HG03039 (cell line): Measurements from ENCODE around the gene GRIN2A.

Source experiments
- ATAC-seq: cut with Tn5 transposase; IDR thresholded peaks from one replicate; pipeline ENCODE4 v1.9.1; 2021; ENCODE audit warnings: mild to moderate bottlenecking, moderate library complexity; ENCODE audit not compliant: unreplicated experiment

The GRIN2A gene

DNA sequence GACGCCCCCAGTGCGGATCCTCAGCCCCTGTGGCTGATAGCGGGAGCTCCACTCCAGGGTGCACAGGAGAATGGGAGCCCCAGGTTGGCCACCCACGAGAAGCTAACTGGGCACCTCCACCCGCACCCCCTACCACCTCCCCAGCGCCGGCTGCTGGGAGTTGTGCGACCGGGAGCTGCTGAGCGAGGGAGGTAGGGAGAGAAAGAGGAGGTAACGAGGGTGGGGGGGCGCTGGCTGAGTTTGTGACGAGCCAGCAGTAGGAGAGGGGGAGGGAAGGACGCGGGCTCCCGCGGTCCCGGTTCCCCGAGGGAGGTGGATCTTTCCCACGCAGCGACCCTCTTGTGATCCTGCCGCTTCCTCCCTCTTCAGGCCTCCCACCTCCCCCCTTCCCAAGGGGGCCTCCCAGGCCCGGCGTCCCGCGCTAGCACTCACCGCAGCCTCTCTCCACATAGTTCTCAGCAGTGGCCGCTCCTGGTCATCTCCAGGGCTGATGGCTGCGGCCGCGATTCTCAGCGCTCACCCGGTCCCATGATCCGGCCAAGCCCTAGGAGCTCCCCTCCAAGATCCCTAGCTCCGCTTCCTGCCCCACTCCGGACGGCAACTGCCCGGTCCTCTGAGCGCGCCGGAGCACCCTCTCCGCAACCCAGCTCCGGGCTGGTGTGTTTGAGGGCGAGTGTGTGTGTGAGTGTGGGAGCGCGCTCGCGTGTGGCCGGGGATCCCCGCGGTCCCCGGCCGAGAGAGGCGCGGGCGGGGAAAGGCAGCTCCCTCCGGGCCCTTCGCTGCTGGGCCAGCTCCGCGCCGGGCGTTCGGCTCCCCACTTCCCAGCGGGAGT, at the start of gene GRIN2A:
TSS of gene GRIN2A (minus strand) at position 207 of the 832 bp plus-strand sequence. CDS start 2,017 bp downstream, outside the sequence.
- ATAC-seq, result no peak

- ATAC-seq, result no peak
Measured at GRCh38 chr16:10231563-10231962, 49.3 kb upstream of the GRIN2A start.

GRCh38 chr16:10228779-10229178, 46.6 kb upstream of the GRIN2A start:
- ATAC-seq, result no peak

- ATAC-seq, result no peak
Measured at GRCh38 chr16:10226987-10227306, 44.7 kb upstream of the GRIN2A start.

- no peak for ATAC-seq
Measured at GRCh38 chr16:10226141-10226986, 44.1 kb upstream of the GRIN2A start.

- ATAC-seq, result no peak
Measured at GRCh38 chr16:10225653-10226052, 43.4 kb upstream of the GRIN2A start.

DNA sequence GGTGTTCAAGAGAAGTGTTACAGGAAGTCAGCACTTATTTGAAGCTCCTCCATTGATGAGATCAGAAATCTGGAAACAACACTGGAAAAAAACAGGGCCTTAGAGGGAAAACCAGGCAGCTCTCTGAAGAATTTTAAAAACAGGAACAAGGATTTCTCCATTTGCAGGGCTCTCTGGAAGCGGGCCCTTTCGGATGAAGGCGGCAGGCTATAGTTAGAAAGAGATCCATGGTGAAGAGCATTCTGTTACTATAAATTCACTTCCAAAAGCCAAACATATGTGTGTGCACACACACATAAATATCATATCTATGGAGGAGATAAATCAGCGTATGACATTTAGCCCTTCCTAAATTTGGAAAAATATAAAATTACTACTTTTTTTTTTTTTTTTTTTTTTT, 42.6 kb upstream of the GRIN2A start:
- ATAC-seq, result no peak

DNA sequence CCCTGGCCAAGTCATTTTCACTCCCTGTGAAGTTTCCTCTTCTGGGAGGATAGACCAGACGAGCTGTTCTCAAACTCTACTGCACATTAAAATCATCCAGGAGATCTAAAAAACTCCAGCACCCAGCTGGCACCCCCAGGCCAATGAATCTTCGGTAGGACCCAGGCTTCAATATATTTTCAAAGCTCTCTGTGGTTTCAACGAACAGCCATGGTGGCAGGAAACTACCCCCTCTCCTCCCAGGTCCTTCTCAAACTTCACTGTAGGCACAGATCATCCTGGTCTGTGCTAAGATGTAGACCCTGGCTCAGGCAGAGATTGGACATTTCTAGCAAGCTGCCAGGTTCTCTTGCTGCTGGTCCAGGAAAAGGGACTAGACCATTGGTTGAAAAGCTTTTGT, 38.7 kb upstream of the GRIN2A start:
- no peak for ATAC-seq

- no peak for ATAC-seq
Measured at GRCh38 chr16:10219742-10220141, 37.5 kb upstream of the GRIN2A start.

DNA sequence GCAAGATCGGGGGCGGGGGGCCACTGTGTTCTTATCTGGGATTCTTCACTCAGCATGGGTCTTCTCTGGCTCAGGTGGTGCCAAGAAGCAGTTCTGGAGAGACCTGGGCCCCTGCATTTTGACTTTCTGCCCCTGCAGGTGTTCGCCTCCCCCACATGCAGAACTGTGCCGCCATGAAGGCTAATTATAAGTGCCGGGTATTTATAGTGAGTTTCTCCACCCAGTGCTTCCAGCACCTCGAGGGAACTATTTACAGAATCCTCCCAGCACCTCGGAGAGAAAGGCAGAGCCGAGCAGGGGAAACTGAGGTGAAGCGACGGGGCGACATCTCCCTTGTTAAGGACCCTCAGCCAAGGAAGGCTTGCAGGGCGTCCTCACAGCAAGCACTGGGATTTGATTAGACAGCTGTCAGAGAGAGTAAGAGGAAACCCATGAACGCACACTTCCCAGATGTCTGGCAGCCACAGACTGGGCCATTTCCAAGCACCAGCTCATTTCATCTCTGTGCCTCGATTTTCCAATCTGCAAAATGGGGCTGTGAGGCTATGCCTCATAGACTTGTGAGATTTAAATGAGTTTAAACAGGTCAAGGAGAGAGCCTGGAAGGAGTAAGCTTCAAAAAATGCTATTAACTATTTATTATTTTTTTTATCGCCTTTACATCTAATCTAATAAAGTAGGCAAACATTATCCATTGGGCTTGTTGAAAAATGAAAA, 36.4 kb upstream of the GRIN2A start:
- no peak for ATAC-seq

DNA sequence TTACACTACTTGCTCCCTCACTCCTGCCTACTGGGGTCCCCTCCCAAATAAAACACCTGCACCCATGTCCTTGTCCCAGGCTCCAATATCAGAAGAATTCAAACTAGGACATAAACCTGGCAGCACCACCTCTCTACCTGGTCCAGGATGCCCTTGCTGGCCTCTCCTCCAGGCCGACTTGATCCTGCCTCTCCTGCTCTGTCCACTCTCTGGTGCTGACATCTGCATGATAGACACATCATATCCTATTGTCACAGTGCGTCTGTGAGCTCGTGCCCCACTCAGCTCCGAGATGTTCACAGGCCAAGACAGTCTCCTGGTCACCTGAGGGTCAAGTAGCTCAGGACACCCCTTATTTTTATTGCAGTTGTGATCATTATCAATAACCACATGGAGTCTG, 31.5 kb upstream of the GRIN2A start:
- ATAC-seq, result no peak

DNA sequence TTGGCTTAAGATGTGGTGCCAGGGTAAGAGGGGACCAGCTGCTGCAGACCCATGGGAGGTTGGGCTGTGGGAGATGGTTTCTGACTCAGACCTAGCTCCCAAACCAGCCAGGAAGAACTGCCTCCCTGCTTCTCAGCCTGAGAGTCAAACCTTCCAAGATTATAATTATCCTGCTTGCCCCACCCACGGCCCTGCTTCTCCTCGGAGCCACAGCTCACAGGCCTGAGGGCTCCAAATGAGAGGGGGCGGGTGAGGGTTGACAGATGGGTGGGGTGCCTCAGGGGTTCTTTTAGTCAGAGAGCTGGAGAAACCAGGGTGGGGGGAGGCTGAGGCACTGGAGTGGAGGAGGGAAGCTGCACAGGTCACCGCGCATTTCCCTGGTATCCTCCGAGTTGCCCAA, 28.7 kb upstream of the GRIN2A start:
- no peak for ATAC-seq

DNA sequence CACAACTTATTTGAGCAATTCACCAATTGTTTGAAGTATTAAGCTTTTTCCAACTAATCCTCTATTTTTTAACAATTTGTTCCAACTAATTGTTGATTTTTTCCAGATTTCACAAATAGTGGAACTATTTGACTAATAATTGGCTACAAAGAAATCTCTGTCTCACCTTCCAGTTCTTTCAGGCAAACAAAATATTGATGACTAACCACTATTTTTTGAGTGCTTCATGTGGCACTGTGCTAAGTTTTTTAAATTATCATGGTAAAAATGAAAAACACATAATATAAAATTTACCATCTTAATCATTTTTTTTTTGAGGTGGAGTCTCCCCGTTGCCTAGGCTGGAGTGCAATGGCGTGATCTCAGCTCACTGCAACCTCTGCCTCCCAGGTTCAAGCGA, 24.6 kb upstream of the GRIN2A start:
- no peak for ATAC-seq

DNA sequence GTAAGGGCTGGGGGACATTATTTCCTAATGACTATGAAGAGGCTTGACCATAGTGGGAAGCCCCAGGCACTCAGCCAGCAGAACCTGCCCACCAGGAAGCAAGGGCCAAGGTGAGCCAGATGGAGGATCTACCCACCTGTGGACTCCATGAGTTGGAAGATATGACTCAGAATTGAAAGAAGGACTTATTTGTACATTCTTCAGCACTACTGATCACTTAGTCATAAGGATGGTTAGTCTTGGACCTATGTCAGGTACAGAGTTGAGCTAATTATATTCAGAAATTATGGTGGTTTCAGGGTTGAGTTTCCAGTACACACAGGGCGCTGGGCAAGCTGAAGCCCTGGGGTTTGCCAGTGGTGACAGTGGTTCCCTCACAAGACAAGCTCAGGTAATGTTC, 24.0 kb upstream of the GRIN2A start:
- ATAC-seq, result peak; percentile 81

GRCh38 chr16:10205688-10206087, 23.5 kb upstream of the GRIN2A start:
- peak; percentile 43 for ATAC-seq

- no peak for ATAC-seq
Measured at GRCh38 chr16:10202649-10203048, 20.4 kb upstream of the GRIN2A start.

DNA sequence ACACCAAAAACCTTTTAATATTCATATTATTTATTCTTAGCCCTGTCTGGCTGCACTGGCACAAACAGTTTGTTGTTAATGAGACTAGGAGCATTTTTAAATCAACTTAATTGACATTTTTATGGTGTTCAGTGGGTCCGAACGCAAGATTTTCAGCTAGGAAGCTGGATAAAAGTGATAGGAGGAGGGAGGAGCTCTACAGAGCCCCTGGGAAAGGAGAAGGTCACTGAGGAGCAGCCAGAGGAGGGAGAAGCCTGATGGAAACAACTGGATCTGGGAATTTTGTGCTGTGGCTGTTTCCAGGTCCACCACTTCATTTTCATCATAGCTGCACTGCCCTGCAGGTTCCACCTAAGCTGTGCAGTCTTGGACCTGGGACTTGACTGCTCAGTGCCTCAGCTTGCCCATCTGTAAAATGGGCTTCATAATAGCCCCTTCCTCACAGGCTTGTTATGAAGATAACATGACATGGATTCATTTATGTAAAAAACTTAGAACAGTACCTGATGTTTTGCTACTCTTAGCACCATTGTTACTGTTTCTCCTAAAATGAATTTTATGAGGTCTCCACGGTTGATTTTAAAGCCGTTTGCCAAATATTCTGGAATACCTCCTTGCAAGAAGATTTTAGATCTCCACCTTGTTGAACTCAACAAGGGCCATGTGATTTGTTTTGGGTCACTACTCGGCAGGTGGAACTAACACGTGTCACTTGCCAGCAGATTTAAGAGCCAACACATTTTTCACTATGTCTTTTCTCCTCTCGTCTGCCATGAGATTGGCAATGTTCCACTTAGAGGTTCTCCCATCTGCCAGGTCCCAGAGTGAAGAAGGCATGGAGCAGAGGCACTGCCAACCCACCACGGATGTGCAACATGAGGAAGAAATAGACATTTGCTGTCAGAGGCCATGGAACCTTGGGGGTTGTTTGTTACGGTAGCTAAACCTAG, 18.7 kb upstream of the GRIN2A start:
- no peak for ATAC-seq

- no peak for ATAC-seq
Measured at GRCh38 chr16:10196999-10197398, 14.8 kb upstream of the GRIN2A start.

GRCh38 chr16:10191096-10191495, 8.9 kb upstream of the GRIN2A start:
- ATAC-seq, result no peak

- ATAC-seq, result no peak
Measured at GRCh38 chr16:10189861-10190390, 7.7 kb upstream of the GRIN2A start.
